Measurements from ENCODE around the gene CLUH.
"Not testable (repeated sequence)": the region's sequence is repeated elsewhere in the genome, so short reads cannot be mapped to it uniquely, and the experiment has no call there.

CLUH gene

DNA sequence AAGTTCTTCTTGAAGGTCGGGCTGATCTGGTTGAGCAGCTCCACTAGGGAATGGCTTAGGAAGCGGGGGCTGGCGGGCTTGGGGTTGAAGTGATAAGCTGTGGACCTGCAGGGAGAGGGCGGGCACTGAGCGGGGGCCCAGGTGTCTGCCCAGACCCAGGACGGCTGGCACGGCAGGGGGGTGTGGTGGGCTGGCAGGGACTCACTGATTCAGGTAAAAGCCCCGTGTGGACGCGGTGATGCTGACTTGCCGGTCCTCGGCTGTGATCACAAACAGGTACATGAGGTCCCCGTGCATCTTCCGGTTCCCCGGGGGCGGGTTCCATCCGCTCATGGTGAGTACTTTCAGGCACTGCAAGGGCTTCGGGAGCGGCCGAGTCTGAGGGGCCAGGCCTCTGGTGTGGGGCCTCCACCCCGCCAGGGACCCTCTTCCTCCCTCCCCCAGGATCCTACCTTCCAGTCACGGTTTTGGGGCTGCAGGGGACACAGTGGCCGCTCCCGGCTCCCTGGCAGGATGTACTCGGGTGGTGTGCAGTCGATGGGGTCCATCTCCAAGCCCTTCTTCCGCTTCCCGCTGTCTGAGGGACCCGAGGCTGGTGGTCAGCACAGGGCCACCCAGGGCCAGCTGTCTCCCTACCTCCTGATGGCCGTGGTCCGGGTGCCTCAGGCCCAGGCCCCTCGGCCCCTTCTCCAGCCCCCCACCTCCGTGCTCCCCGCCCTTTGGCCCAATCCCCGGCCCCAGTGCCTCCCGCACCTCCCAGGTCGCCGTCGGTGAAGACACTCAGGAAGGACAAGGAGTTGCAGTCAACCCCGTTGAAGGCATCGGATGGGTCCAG lies 10.2 kb downstream of the CLUH start:
- peak; percentile 8 for DNase-seq (ENCODE audit: low spot score)

DNA sequence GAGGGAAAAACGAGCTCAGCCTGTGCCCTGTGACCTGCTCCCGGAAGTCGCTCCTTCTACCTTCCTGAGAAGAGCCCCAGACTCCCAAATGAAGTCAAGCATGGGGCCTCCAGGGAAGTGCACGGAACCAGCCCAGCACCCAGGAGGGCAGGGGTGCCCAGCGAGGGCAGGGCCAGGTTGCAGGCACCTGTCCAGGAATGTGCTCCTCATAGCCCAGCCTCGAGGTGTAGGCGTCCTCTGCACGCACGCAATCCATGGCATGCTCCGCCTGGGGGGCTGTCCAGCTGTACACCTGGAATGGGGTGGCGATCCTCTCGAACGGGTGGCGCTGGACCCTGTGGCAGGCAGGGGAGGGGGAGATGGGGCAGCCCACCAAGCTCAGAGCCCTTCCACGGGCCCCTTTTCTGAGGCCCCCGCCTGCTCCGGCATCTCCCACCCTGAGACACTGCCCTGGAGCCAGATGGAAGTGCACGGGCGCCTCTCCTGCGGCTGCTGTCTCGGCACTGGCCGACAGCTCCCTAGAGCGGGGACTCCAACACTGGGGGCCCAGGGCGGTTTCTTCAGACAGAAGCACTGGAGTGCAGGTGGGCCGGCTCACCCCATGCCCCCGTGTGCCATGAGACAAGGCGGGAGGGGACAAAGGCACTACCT lies 10.9 kb downstream of the CLUH start:
- peak; percentile 8 for DNase-seq (ENCODE audit: low spot score)

DNA sequence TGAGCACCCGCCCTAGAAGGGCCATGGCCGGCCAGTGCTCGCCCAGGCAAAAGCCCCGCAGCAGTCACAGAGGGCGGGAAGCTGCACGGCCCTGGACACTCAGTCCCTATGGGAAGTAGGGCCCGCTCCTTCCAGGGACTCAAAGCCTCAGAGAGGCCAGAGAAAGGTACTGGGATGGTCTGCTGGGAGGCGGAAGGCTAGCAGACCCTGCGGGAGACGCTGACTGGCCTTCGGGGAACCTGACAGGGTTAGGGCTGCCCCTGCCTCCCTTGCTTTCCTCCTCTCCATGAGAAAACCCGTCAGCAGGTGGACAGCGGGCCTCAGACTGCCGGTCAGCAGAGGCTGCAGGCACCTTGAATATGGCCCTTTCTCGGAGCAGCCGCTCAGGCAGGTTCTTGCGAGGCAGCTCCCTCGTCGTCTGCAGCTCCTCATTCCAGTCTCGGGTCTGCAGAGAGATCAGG lies 11.5 kb downstream of the CLUH start:
- peak; percentile 6 for DNase-seq (ENCODE audit: low spot score)

DNA sequence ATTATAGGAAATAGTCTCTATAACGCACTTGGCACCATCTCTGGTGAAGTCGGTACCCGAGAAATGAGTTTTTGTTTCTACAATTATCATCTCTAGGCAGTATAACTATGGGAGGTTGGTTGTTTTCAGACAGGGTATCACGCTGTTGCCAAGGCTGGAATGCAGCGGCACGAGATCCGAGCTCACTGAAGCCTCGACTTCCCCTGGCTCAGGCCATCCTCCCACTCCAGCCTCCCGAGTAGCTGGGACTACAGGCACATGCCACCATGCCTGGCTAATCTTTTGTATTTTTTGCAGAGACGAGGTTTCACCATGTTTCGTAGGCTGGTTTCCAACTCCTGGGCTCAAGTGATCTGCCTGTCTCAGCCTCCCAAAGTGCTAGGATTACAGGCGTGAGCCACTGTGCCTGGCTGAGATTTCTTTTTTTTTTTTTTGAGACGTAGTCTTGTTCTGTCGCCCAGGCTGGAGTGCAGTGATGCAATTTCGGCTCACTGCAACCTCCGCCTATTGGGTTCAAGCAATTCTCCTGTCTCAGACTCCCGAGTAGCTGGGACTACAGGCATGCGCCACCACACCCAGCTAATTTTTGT lies 12.3 kb downstream of the CLUH start:
- not testable (repeated sequence) for DNase-seq (ENCODE audit: low spot score)

DNA sequence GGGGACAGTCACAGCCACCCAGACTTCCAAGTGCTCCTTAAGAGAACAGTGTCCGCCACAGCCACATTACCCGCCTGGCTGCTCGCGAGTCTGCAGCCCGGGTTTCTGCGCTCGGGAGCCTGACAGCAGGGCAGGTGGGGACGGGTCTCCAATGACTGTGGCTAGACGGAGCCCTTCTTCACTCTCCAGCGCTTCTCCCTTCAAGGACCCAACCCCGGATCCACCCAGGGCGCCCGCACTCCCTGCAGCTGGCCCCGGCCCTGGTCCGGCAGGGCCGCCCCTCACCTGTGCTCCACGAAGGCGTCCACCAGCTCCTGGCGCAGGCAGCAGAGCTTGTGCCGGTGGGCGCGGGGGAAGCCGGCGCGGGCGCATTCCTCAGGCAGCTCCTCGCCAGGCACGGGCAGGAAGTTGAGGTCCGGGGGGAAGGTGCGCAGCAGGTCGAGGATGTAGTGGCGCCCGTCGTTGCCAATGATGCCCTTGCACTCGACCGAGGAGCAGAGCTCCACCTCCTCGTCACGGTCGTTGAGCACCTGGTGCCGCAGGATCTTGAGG lies 13.9 kb downstream of the CLUH start:
- DNase-seq (ENCODE audit: low spot score), result peak; percentile 31

DNA sequence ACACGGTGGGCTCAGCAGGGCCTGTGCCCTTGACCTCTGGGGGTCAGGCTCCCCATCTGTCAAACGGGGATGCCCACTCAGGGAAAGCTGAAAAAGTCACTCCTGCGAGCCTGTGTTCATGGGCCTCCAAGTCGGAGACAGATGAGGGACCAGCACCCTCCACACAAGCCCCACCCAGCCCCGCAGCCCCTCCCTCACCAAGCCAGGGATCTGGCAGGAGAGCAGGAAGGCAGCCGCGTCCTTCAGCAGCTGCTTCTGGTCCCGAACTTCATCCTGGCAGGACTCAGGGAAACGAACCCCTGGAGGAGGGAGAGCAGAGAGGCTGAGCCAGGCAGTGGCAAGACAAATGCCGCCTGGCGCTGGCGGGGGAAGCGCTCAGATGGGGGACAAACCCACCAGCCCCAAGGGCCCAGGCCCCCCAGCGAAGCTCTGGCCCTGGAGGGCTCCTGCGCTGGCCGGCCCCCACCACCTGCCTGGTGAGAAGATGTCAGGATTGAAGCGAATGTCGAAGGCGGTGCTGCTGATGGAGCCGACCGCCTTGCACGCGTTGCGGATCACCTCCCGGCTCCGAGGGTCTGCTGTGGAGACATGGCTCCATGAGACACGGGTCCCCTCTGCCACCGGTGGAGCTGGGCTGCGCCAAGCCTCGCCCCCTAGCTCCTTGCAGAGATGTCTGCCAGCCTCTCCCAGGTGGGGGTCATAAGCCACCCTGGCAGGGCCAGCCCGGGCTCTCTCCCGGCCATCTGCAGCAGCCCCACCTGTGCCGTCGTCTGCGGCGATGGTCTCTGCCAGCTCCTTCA lies 15.4 kb downstream of the CLUH start:
- DNase-seq (ENCODE audit: low spot score), result peak; percentile 20

DNA sequence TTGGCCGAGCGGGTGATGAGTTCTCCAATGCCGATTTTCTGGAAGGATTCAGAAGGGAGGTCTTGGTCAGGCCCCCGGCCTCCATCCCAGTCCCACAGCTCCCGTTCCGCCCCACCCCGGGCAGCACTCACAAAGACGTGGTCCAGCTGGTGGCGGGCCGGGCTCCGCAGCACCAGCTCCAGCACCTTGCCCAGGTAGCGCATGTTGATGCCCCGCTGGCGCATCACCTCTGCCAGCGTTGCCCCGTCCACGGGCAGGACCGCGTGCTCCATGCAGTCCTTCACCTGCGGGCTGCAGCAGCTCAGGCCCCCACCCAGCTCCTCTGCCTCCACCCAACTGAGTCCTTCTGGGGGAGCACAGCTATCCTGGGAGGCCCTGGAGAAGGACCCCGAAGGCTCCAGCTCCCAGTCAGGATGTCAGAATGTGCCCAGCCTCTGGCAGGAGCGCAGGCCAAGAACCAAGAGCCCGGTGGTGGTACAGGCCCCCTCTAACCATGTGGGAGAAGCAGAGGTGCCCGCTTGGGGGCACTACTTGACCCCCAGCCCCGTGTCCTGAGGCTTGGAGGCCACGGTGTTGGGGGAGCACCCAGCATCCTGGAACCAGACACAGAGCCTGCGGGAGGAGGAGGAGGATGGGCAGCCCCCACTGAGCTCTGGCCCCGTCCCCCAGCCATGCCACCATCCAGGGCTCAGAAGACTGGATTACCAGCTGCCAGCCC lies 16.2 kb downstream of the CLUH start:
- DNase-seq (ENCODE audit: low spot score), result peak; percentile 10

DNA sequence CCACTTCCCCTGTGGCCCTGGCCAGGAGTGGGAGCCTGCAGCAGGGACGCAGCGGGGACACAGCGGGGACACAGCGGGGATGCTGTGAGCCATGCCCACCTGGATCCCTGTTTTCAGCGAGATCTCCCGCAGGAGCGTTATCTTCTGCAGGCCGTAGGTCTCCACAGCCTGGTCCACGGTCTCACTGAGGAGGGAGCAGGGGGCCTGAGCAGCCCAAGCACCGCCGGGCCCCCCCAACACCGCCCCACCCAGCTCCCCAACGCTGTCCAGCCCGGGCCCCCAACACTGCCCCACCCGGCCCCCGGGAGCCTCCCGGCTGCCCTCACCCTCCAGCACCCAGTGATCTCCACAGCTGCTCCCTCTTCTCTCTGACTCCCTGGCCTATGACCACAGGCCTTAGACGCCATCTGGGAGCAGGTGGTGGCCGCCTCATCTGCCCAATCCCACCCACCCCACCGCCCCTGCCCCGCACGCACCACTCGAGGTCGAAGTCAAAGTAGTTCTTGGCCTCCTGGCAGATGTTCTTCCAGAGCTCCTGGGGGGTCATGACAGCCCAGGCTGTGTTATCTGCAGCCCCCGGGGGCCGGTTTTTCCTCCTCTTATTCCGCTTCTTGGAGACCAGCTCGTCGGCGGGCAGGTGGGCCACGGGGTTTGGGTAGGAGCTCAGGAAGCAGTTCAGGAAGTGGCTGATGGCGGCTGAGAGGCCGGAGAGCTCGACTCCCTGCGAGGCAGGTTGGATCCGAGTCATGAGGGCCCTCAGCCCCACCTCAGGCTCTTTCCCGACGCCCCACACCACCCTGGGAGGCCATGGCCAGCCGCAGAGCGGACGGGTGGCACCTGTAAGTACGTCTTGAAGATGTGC lies 17.0 kb downstream of the CLUH start:
- DNase-seq (ENCODE audit: low spot score), result peak; percentile 7

DNA sequence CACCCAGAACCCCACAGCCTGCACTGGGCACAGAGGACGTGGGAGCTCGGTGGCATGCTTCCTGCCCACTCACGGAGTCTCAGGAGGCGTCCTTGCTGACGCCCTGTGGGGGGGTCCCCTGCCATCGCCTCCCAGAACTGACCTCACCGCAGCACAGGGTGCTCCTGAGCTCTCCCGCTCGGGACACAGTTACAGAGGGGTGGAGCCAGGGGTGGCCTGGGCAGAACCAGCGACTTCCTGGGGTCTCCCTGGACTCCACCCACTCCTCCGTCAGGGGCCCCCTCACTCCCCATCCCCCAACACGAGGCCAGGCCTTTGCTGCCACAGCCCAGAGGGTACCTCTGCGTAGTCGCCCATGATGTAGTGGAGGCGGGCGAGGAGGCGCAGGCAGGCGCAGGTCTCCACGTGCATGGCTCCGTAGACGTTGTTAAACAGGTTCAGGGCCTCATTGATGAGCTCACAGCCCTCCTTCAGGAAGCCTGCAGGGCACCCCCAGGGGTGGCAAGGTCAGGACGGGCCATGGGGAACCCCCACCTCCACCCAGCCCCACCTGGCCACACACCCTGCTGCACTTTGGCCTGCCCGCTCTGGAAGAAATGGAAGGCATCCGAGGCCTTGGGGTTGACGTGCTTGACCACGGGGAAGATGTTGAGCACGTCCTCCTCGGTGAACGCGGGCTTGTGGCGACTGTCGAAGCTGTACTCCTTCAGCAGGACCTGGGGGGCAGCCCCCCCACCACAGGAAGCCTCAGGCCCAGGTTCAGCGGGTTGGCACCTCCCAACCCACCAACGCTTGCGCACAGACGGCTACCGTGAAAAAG lies 17.8 kb downstream of the CLUH start:
- DNase-seq (ENCODE audit: low spot score), result peak; percentile 7

DNA sequence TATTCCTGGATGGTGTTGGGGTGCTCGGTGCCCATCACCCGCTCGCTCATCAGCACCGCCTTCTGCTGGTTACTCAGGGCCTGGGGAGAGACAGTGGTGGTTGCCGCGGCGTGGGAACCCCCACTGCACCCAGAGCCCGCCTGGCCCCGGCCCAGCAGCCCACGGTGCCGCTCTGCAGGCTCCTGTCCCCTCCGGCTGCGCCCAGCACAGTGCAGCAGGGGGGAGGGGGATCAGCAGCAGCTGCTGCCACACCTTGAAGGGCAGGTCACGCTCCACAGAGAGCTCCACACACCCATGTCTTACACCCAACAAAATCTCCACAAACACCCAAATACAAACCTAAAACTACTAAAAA lies 18.8 kb downstream of the CLUH start:
- peak; percentile 10 for DNase-seq (ENCODE audit: low spot score)

DNA sequence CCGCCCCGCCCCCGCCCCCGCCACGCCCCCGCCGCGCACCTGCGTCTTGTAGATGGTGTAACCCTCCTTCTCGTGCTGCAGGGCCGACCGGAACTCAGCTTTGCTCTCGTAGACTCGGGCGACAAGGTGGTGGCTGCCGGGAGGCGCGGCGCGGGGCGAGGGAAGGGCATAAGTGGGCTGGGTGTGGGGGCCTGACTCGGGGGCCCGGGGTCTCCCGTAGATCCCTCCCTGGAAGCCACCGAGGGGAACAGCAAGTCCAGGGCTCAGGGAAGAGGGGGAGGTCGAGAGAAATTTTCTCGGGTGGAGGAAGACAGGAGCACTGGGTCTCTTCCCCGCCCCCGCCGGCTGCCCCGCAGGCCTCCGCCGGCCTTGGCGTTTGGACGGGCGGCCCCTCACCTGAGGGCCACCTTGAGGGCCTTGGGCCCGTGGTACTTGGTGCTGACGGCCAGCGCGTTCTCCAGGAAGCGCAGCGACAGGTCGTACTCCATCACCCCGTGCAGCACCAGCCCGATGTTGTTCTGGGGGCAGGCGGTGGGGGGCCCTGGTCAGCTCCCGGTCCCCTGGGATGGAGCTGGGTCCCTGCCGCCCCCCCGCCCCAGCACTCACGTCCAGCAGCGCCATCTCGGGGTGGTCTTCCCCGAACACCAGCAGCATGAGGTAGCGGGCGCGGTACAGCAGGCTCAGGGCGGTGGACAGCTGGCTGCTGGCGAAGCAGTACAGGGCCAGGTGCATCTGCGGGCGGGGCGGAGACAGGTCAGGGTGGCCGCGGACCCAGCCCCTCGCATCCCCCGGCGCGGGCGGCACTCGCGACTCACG lies 19.4 kb downstream of the CLUH start:
- peak; percentile 20 for DNase-seq (ENCODE audit: low spot score)

DNA sequence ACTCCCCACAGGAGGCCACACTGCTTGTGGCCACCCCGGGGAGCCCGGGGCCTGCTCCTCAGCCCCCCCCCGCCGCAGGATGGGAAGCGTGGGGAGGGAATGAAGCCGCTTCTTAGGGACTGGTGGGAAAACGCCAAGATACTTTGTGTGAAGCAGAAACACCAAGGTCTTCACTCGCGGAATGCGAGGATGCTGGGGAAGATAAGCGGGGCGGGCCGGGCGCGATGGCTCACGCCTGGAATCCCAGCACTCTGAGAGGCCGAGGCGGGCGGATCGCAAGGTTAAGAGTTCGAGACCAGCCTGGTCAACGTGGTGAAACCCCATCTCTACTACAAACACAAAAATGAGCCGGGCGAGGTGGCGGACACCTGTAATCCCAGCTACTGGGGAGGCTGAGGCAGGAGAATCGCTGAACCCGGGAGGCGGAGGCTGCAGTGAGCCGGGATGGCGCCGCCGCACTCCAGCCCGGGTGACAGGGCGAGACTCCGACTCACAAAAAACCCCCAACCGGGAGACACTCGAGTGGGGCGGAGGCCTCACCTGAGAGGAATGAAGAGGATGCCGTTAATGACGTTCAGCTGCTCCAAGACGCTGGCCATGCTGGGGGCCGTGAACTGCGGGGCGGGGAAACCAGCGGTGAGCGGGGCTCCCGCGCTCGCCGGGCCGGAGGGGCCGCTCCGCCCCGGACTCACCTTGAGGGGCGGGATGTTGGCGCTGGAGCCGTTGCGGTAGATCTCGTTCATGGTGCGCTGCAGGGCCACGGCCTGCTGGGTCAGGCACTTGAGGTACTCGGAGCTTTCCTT lies 20.3 kb downstream of the CLUH start:
- no peak for DNase-seq (ENCODE audit: low spot score)

DNA sequence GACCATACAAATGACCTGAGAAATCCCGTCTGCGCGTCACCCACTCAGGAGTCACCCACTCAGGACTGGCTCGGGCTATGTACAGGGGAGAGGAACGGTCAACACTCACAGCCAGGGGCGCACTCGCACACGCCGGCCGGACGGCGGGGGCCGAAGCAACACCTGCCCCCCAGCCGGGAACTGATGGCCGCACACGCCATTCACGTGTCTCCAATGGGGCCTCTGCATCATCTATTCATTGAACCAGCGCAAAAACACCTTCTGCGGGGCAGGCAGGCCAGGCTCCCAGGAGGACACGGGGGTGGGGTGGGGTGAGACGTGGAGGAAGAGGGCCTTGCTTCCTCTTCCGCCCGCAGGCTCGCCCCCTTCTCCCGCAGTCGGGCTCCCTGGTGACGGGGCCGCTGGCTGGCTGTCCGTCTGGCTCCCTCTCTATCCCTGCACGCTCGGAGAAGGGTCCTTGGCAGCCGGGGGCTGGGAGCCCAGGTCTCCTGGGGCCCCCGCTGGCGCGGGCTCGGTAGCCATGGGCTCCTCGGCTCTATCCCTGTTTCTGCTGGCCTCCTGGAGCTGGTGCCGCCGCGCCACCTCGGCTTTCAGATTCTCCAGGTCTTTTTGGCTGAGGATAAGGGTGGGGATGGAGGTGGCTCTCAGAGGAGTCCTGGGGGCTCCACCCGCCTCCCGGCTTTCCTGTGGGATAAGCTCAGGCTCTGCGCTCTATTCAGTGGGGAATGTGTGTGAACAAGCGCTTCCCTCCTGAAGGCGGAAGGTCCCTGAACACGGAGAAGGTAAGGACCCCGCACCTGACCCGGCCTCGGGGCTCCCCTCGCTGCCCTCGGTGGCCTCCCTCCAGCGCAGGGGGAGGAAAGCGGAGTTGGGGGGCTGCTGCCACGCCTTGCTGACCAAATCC lies 21.1 kb downstream of the CLUH start:
- DNase-seq (ENCODE audit: low spot score), result peak; percentile 23

DNA sequence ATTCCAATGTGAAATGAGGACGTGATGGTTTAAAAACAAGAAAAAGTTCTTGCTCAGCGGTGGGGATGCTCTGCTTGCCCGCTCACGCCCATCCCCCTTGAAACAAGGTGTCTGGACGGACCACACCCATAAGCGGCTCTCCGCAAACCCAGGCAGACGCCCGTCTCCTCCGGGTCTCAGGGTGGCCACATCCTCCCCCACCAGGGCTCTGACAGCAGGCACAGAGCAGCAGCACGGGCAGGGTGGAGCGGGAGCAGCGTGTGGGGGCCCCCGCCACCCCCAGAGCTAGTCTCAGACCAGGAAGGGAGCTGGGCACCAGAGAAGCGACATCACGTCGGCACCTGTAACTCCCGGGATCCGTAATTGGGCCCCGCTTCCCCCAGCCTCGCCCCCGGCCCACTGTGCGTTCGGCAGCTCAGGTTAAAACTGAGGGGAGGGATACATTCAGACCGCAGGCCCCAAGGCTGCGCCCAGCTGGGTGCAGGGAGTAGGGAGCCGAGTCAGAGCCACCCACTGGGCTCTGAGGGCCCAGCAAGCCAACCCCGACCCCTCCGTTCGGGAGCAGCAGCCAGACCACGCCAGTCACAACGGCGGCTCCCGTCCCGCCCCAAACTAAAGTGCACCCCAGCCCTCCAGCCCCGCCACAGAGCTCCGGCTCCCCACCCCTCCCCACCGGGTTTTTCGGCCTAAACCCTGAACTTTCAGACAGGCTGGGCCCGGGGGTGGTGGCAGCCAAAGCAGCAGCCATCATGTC lies 22.0 kb downstream of the CLUH start:
- peak; percentile 23 for DNase-seq (ENCODE audit: low spot score)

DNA sequence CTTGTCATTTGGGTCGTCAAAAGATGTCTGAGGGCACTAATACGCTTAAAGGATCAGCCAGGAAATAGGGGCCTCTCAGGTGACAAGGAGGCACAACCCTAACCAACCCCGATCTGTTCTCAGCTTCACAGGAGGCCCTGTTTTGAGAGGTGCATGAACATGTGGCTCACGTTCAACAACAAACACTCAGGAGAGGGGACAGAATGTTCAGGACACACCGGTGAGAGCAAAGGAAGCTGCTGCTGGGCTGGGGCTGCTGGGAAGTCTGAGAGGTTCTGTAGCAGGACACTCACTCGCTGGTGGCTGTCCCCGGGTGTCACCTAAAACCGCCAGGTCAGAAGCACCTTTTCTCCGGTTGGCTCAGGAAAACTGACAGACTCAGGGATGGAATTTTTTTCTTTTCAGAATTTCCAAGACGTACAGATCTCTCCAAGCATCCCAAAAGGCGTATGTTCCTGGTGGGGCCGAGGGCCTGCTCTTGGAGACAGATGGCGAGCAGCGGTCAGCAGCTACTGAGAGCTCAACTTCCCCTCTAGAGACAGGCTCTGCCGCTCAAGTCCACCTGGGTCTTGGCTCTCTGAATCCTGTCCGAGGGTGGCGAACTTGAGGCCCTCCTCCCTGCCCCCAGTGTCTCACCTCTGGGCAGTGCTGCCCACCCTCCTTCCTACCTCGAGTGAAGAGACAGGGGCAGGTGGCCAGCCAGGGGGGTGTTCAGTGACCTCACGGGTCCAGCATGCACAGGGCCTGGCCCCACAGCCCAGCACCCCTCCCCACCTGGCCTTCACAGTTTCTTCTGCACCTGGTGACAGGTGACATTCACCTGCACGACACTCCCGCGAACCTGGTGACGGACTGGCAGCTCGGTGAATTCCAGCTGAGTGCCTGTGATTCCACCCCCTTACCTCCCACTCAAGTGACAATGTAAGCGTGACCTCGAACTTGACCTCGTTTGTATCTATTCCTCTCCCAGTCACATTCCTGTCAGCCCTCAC lies 22.9 kb downstream of the CLUH start:
- DNase-seq (ENCODE audit: low spot score), result peak; percentile 18

Measured in iPS-NIHi11 (cell line).